ENCODE results near the gene FAM110A. TPM values are rescaled to one million over a fixed set of nuclear protein-coding genes. Genes with fewer than 3 reads are reported as not detected.
"Not testable (repeated sequence)": the region's sequence is repeated elsewhere in the genome, so short reads cannot be mapped to it uniquely, and the experiment has no call there.

Gene FAM110A
- total RNA-seq (10 to 100 TPM; 20.3 to 24.5 TPM), polyA plus RNA-seq (10 to 100 TPM in 1 of 3 donors, 1 to 10 TPM in 2; 4.5 to 21.4 (median 9.4) TPM), total RNA-seq (6.4 to 13.3 (median 8.7) reads per million in 6 experiments)

GRCh38 chr20:833450-834150 lies at the start of gene FAM110A:
TSS of gene FAM110A (plus strand) at chr20:833715. CDS start at chr20:844805, 11,090 bp downstream.
- Mint-ChIP-seq H3K27ac (peak within 1 kb of the TSS; percentile 60 to 96 (median 89)), H3K4me3 (peak within 1 kb of the TSS; percentile 81 to 94 (median 88)), H3K27me3 (no peaks in the 10 kb centered on the region), H3K36me3 (no peaks in the 10 kb centered on the region), H3K4me1 (peaks cover 25 to 56% (median 45%) of the 10 kb centered on the region in 4 donors), H3K9me3 (no peaks in the 10 kb centered on the region)
- POLR2A ChIA-PET: interaction anchor here (0.5 to 3.8 kb wide), 10 partner anchors 11 to 1269 kb away, joined by 3 to 99 read pairs (median 3); partner anchors contain the start of gene PSMF1
- ATAC-seq (peak; percentile 89 to 94), DNase-seq (peak; percentile 90 to 97 (median 94))

- no peak for ATAC-seq
- H3K9me3 Mint-ChIP-seq: peaks cover 9 to 53% (median 28%) of the 10 kb centered on the region in 9 donors
- H3K27me3 Mint-ChIP-seq: peaks cover 10 to 45% (median 19%) of the 10 kb centered on the region in 5 donors
- H3K36me3 Mint-ChIP-seq: peaks cover 3 to 43% (median 17%) of the 10 kb centered on the region in 3 donors
- no peak overlapping the region for H3K4me3 Mint-ChIP-seq
- DNase-seq: no peak
- no peaks in the 10 kb centered on the region for H3K4me1 Mint-ChIP-seq
- POLR2A ChIA-PET: no interaction called here
- no peak overlapping the region for H3K27ac Mint-ChIP-seq
Measured at GRCh38 chr20:787825-788224, 45.7 kb upstream of the FAM110A start.

GRCh38 chr20:791056-791455 lies 42.5 kb upstream of the FAM110A start:
- H3K9me3 Mint-ChIP-seq: peaks cover 0 to 29% (median 13%) of the 10 kb centered on the region in 9 donors
- no peak overlapping the region for H3K4me3 Mint-ChIP-seq
- H3K27ac Mint-ChIP-seq: no peak overlapping the region
- POLR2A ChIA-PET: no interaction called here
- DNase-seq: no peak
- ATAC-seq: no peak
- no peaks in the 10 kb centered on the region for H3K4me1 Mint-ChIP-seq
- H3K27me3 Mint-ChIP-seq: peaks cover 14 to 51% (median 22%) of the 10 kb centered on the region in 5 donors
- peaks cover 0 to 25% (median 17%) of the 10 kb centered on the region in 3 donors for H3K36me3 Mint-ChIP-seq

- Mint-ChIP-seq H3K36me3 (peaks cover 0 to 18% (median 11%) of the 10 kb centered on the region in 3 donors), H3K4me3 (no peak overlapping the region), H3K9me3 (peaks cover 0 to 26% (median 13%) of the 10 kb centered on the region in 9 donors), H3K27ac (no peak overlapping the region), H3K4me1 (no peaks in the 10 kb centered on the region), H3K27me3 (peaks cover 7 to 39% (median 18%) of the 10 kb centered on the region in 5 donors)
- POLR2A ChIA-PET: no interaction called here
- ATAC-seq (no peak), DNase-seq (no peak)
Measured at GRCh38 chr20:792248-792647, 41.3 kb upstream of the FAM110A start.

GRCh38 chr20:796921-797320 lies 36.6 kb upstream of the FAM110A start:
- peaks cover 0 to 15% (median 5%) of the 10 kb centered on the region in 9 donors for H3K9me3 Mint-ChIP-seq
- ATAC-seq: no peak
- H3K4me1 Mint-ChIP-seq: no peaks in the 10 kb centered on the region
- DNase-seq: no peak
- H3K27me3 Mint-ChIP-seq: peaks cover 6 to 30% (median 14%) of the 10 kb centered on the region in 5 donors
- H3K27ac Mint-ChIP-seq: no peak overlapping the region
- H3K4me3 Mint-ChIP-seq: no peak overlapping the region
- POLR2A ChIA-PET: no interaction called here
- H3K36me3 Mint-ChIP-seq: peaks cover 0 to 14% (median 4%) of the 10 kb centered on the region in 3 donors

- H3K9me3 Mint-ChIP-seq, H3K4me1 Mint-ChIP-seq, H3K4me3 Mint-ChIP-seq, H3K27ac Mint-ChIP-seq, POLR2A ChIA-PET, H3K36me3 Mint-ChIP-seq, ATAC-seq, DNase-seq: not testable (repeated sequence)
- H3K27me3 Mint-ChIP-seq: peaks cover 6 to 20% (median 14%) of the 10 kb centered on the region in 5 donors
Measured at GRCh38 chr20:798746-799145, 34.8 kb upstream of the FAM110A start.

- H3K4me3 Mint-ChIP-seq, DNase-seq, H3K4me1 Mint-ChIP-seq, ATAC-seq, H3K27ac Mint-ChIP-seq, POLR2A ChIA-PET, H3K36me3 Mint-ChIP-seq, H3K9me3 Mint-ChIP-seq: not testable (repeated sequence)
- H3K27me3 Mint-ChIP-seq: peaks cover 6 to 15% (median 14%) of the 10 kb centered on the region in 5 donors
Measured at GRCh38 chr20:800026-800425, 33.5 kb upstream of the FAM110A start.

GRCh38 chr20:801678-802077 lies 31.8 kb upstream of the FAM110A start:
- Mint-ChIP-seq H3K27ac (no peak overlapping the region), H3K36me3 (peaks cover 0 to 8% (median 3%) of the 10 kb centered on the region in 3 donors), H3K4me3 (no peak overlapping the region), H3K4me1 (no peaks in the 10 kb centered on the region), H3K27me3 (peaks cover 6 to 18% (median 14%) of the 10 kb centered on the region in 5 donors), H3K9me3 (peaks cover 0 to 15% (median 6%) of the 10 kb centered on the region in 9 donors)
- DNase-seq (no peak), ATAC-seq (no peak)
- POLR2A ChIA-PET: no interaction called here

GRCh38 chr20:805713-806112 lies 27.8 kb upstream of the FAM110A start:
- no peak for DNase-seq
- Mint-ChIP-seq H3K27me3 (peaks cover 3 to 25% (median 17%) of the 10 kb centered on the region in 5 donors), H3K36me3 (peaks cover 0 to 8% (median 3%) of the 10 kb centered on the region in 3 donors), H3K27ac (no peak overlapping the region), H3K9me3 (peaks cover 0 to 18% (median 7%) of the 10 kb centered on the region in 9 donors), H3K4me3 (no peak overlapping the region), H3K4me1 (no peaks in the 10 kb centered on the region)
- ATAC-seq: no peak
- POLR2A ChIA-PET: no interaction called here

GRCh38 chr20:811776-812434 lies 21.6 kb upstream of the FAM110A start:
- ATAC-seq, H3K4me3 Mint-ChIP-seq, H3K9me3 Mint-ChIP-seq, H3K4me1 Mint-ChIP-seq, DNase-seq, POLR2A ChIA-PET, H3K27ac Mint-ChIP-seq, H3K36me3 Mint-ChIP-seq: not testable (repeated sequence)
- peaks cover 8 to 66% (median 29%) of the 10 kb centered on the region in 5 donors for H3K27me3 Mint-ChIP-seq

GRCh38 chr20:812435-812814 lies 21.1 kb upstream of the FAM110A start:
- H3K4me3 Mint-ChIP-seq, H3K36me3 Mint-ChIP-seq, H3K4me1 Mint-ChIP-seq, POLR2A ChIA-PET, DNase-seq, ATAC-seq, H3K27ac Mint-ChIP-seq, H3K9me3 Mint-ChIP-seq: not testable (repeated sequence)
- H3K27me3 Mint-ChIP-seq: peaks cover 8 to 66% (median 29%) of the 10 kb centered on the region in 5 donors

- Mint-ChIP-seq H3K36me3 (no peaks in the 10 kb centered on the region), H3K9me3 (peaks cover 0 to 4% (median 0%) of the 10 kb centered on the region in 9 donors), H3K27me3 (peaks cover 8 to 66% (median 29%) of the 10 kb centered on the region in 5 donors), H3K4me1 (peaks cover 2 to 8% (median 5%) of the 10 kb centered on the region in 4 donors), H3K4me3 (no peak overlapping the region), H3K27ac (no peak overlapping the region)
- DNase-seq: no peak
- no peak for ATAC-seq
- POLR2A ChIA-PET: no interaction called here
Measured at GRCh38 chr20:813390-813789, 20.1 kb upstream of the FAM110A start.

- Mint-ChIP-seq H3K36me3 (no peaks in the 10 kb centered on the region), H3K27me3 (peaks cover 8 to 59% (median 18%) of the 10 kb centered on the region in 5 donors), H3K4me1 (peaks cover 5 to 18% (median 5%) of the 10 kb centered on the region in 4 donors), H3K27ac (no peak overlapping the region), H3K4me3 (no peak overlapping the region), H3K9me3 (no peaks in the 10 kb centered on the region)
- POLR2A ChIA-PET: interaction anchor here (0.7 kb wide), 1 partner anchor 17 kb away, joined by 3 read pairs; no protein-coding TSS in a partner anchor
- ATAC-seq: no peak
- DNase-seq: no peak
Measured at GRCh38 chr20:815226-815625, 18.3 kb upstream of the FAM110A start.

Measured in naive thymus-derived CD8-positive, alpha-beta T cell (primary cell).